MM.1S (cell line): ENCODE data around the gene GOLT1A.

ENCODE experiments used
- DNase-seq: peaks from one replicate; pipeline ENCODE4 v3.0.0-alpha.2; 2015
- H2AFZ ChIP-seq: fragments of 300-600 bp; sonication (generic); 2 replicates; pipeline ENCODE4 v1.6.0; 2016; ENCODE audit warnings: antibody characterized with exemption, low read length
- H3F3A ChIP-seq: fragments of 300-600 bp; sonication (generic); 2 replicates; pipeline ENCODE4 v1.6.1; 2016; ENCODE audit warnings: mild to moderate bottlenecking, antibody characterized with exemption, low read length, moderate library complexity, mixed read lengths; ENCODE audit not compliant: insufficient read depth
- H3K27ac ChIP-seq: fragments of 300-600 bp; sonication (generic); 2 replicates; pipeline ENCODE4 v1.5.1; 2016; ENCODE audit warnings: mild to moderate bottlenecking, low read length
- H3K27me3 ChIP-seq: fragments of 300-600 bp; sonication (generic); replicated peaks from 2 replicates; pipeline ENCODE4 v1.6.0; 2016; ENCODE audit warnings: low read length; ENCODE audit not compliant: insufficient read depth
- H3K36me3 ChIP-seq: fragments of 300-600 bp; sonication (generic); replicated peaks from 2 replicates; pipeline ENCODE4 v1.6.1; 2016; ENCODE audit warnings: mild to moderate bottlenecking, low read length, mixed read lengths; ENCODE audit not compliant: insufficient read depth
- H3K4me1 ChIP-seq: fragments of 300-600 bp; sonication (generic); 2 replicates; pipeline ENCODE4 v1.6.1; 2016; ENCODE audit warnings: low read length, mixed read lengths
- H3K4me2 ChIP-seq: fragments of 300-600 bp; sonication (generic); 2 replicates; pipeline ENCODE4 v1.6.0; 2016; ENCODE audit warnings: low read depth, low read length
- H3K4me3 ChIP-seq: fragments of 300-600 bp; sonication (generic); 2 replicates; pipeline ENCODE4 v1.5.1; 2016; ENCODE audit warnings: low read length, mixed read lengths
- H3K79me2 ChIP-seq: fragments of 300-600 bp; sonication (generic); 2 replicates; pipeline ENCODE4 v1.6.1; 2016; ENCODE audit warnings: mixed run types, low read length, mixed read lengths
- H3K9ac ChIP-seq: fragments of 300-600 bp; sonication (generic); 2 replicates; pipeline ENCODE4 v1.6.1; 2016; ENCODE audit warnings: low read length, mixed read lengths
- H3K9me2 ChIP-seq: fragments of 300-600 bp; sonication (generic); replicated peaks from 2 replicates; pipeline ENCODE4 v1.6.1; 2016; ENCODE audit warnings: mild to moderate bottlenecking, low read length, mixed read lengths; ENCODE audit not compliant: insufficient read depth
- H3K9me3 ChIP-seq: fragments of 300-600 bp; sonication (generic); replicated peaks from 2 replicates; pipeline ENCODE4 v1.6.1; 2016; ENCODE audit warnings: mild to moderate bottlenecking, low read length, mixed read lengths; ENCODE audit not compliant: insufficient read depth
- H4K20me1 ChIP-seq: fragments of 300-600 bp; sonication (generic); 2 replicates; pipeline ENCODE4 v1.6.1; 2016; ENCODE audit warnings: mild to moderate bottlenecking, low read length, moderate library complexity, mixed read lengths; ENCODE audit not compliant: insufficient read depth
- CTCF ChIP-seq: fragments of 300-600 bp; sonication (generic); IDR thresholded peaks from 2 replicates; pipeline ENCODE4 v1.5.1; 2016; ENCODE audit warnings: antibody characterized with exemption, low read length, mixed read lengths
- EZH2 ChIP-seq: fragments of 300-600 bp; sonication (generic); optimal IDR thresholded peaks from 2 replicates; pipeline ENCODE3; 2017; ENCODE audit warnings: low read depth, mild to moderate bottlenecking, antibody characterized with exemption, low read length, mixed read lengths
- EZH2phosphoT487 ChIP-seq: fragments of 300-600 bp; sonication (generic); IDR thresholded peaks from 2 replicates; pipeline ENCODE4 v1.6.1; 2018; ENCODE audit warnings: antibody characterized with exemption, low read length

Gene GOLT1A

GRCh38 chr1:204190212-204191211, 23.3 kb downstream of the GOLT1A start:
- Histone ChIP-seq H3K4me3 (no peak overlapping the region), H3F3A (no peaks in the 10 kb centered on the region), H2AFZ (no peak overlapping the region), H3K27ac (no peak overlapping the region), H3K9me2 (no peaks in the 10 kb centered on the region), H3K27me3 (peaks cover 54% of the 10 kb centered on the region), H3K9ac (no peak overlapping the region), H3K4me2 (no peak overlapping the region), H4K20me1 (no peaks in the 10 kb centered on the region), H3K79me2 (no peaks in the 10 kb centered on the region), H3K9me3 (no peaks in the 10 kb centered on the region), H3K4me1 (no peaks in the 10 kb centered on the region), H3K36me3 (no peaks in the 10 kb centered on the region)
- no peak for DNase-seq
- TF ChIP-seq EZH2, result no peak
- no peak for TF ChIP-seq EZH2phosphoT487
- no peak for TF ChIP-seq CTCF

GRCh38 chr1:204188959-204189639, 24.7 kb downstream of the GOLT1A start:
- no peaks in the 10 kb centered on the region for H3K9me3 ChIP-seq
- no peak overlapping the region for H2AFZ ChIP-seq
- no peaks in the 10 kb centered on the region for H3K79me2 ChIP-seq
- no peaks in the 10 kb centered on the region for H3K36me3 ChIP-seq
- no peaks in the 10 kb centered on the region for H3K4me1 ChIP-seq
- no peak for TF ChIP-seq EZH2
- TF ChIP-seq EZH2phosphoT487, result no peak
- no peak for TF ChIP-seq CTCF
- DNase-seq, result no peak
- H3K27me3 ChIP-seq, result peaks cover 54% of the 10 kb centered on the region
- no peaks in the 10 kb centered on the region for H3F3A ChIP-seq
- no peak overlapping the region for H3K27ac ChIP-seq
- H3K4me2 ChIP-seq, result no peak overlapping the region
- H3K4me3 ChIP-seq, result no peak overlapping the region
- no peaks in the 10 kb centered on the region for H3K9me2 ChIP-seq
- no peak overlapping the region for H3K9ac ChIP-seq
- H4K20me1 ChIP-seq, result no peaks in the 10 kb centered on the region

- H3K27ac ChIP-seq, result no peak overlapping the region
- H3K79me2 ChIP-seq, result no peaks in the 10 kb centered on the region
- H3F3A ChIP-seq, result no peaks in the 10 kb centered on the region
- no peaks in the 10 kb centered on the region for H3K9me3 ChIP-seq
- no peaks in the 10 kb centered on the region for H3K36me3 ChIP-seq
- no peak for DNase-seq
- H3K9ac ChIP-seq, result no peak overlapping the region
- no peak overlapping the region for H2AFZ ChIP-seq
- no peak for TF ChIP-seq CTCF
- no peak for TF ChIP-seq EZH2
- TF ChIP-seq EZH2phosphoT487, result no peak
- no peak overlapping the region for H3K4me2 ChIP-seq
- no peaks in the 10 kb centered on the region for H4K20me1 ChIP-seq
- H3K4me1 ChIP-seq, result no peaks in the 10 kb centered on the region
- H3K9me2 ChIP-seq, result no peaks in the 10 kb centered on the region
- H3K27me3 ChIP-seq, result peaks cover 44% of the 10 kb centered on the region
- H3K4me3 ChIP-seq, result no peak overlapping the region
Measured at GRCh38 chr1:204186597-204186996, 27.2 kb downstream of the GOLT1A start.
